GM18526 (cell line): ENCODE measurements around the gene KCNK18.

Experiments
- POLR2A ChIP-seq: IDR thresholded peaks from 3 replicates; pipeline ENCODE4 v1.6.1; 2011; ENCODE audit not compliant: insufficient read length; ENCODE audit errors: extremely low read depth

KCNK18 gene

DNA sequence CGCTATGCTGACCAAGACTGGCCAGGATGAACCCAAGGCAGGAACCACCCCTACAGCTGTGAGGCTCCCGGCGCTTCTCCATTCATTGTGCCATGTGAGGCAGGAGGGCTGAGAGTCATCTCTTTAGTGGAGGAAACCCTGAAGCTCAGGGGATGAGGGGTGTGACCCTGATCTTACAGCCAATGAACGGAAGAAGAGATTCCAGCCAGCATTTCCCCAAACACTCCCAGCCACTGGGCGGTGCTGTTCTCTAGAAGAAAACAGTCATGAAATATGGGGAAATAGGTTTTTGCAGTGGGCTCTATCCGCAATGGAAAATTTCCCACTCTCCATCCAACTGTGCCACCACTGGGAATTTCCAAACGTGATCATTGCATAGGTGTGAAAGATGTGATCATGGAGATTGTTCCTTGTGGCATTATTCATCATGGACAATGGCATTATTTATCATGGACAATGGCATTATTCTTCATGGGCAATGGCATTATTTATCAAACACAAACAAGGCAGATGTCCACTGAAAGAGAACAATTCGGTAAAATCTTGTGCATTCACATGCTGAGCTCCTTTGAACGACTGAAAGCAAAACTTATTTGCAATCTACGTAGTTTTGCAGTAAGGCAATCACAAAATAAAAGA, 29.6 kb downstream of the KCNK18 start:
- TF ChIP-seq POLR2A = no peak

DNA sequence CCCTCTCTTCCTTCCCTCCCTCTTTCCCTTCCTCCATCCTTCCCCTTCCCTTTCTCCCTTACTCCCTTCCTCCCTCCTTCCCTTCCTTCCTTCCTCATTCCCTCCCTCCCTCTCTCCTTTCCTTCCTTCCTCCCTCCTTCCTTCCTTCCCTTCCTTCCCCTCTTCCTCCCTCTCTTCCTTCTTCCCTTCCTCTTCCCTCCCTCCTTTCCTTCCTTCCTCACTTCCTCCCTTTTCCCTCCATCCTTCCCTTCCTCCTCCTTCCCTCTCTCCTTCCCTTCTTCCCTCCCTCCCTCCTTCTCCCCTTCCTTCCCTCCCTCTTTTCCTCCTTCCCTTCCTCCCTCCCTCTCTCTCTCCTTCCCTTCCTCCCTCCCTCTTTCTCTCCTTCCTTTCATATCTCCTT, 30.9 kb downstream of the KCNK18 start:
- TF ChIP-seq POLR2A = no peak

DNA sequence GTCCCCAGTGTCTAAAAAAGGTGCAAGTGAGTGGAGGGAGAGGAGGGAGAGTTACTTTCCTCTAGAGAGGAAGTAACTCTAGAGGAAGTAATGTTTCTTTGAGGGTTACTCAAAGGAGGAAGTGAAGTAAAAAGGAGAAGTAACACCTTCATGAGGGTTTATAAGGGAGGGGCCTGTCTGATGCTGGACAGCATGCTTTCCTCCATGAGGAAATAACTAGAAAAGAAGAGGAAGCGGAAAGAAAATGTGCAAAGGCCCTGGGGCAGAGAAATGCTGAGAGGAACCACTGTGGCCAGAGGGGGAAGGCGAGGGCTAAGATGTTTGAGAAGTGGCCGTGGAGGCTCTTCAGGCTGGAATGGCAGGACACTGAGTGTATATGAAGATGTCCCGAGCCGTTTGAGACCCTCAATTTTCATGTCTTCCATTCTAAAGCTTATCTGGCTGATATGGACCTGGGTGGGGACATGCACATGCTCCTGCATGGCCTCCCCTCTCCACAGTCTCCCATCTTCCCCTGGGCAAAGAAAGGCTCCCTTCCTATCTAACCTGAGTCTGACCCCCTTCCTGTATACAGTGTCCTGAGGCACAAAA, 40.2 kb downstream of the KCNK18 start:
- no peak for TF ChIP-seq POLR2A

DNA sequence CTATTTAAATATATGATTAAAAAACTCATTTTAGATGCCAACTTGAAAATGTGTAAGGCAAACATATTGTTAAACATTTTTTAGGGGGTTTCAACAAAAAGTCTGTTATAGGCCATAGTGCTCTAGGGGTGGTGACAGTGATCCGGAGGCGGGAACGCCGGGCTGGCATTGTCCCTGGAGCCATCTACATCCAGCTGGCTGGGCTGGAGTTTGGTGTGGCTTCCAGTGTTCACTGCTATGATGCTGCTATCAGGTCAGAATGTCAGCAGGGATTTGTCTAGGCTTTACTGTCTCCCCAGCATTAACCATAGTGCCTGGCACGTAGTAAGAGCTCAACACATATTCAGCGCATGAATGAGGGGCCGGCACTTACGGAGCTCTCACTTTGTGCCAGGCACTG, 41.8 kb downstream of the KCNK18 start:
- no peak for TF ChIP-seq POLR2A

DNA sequence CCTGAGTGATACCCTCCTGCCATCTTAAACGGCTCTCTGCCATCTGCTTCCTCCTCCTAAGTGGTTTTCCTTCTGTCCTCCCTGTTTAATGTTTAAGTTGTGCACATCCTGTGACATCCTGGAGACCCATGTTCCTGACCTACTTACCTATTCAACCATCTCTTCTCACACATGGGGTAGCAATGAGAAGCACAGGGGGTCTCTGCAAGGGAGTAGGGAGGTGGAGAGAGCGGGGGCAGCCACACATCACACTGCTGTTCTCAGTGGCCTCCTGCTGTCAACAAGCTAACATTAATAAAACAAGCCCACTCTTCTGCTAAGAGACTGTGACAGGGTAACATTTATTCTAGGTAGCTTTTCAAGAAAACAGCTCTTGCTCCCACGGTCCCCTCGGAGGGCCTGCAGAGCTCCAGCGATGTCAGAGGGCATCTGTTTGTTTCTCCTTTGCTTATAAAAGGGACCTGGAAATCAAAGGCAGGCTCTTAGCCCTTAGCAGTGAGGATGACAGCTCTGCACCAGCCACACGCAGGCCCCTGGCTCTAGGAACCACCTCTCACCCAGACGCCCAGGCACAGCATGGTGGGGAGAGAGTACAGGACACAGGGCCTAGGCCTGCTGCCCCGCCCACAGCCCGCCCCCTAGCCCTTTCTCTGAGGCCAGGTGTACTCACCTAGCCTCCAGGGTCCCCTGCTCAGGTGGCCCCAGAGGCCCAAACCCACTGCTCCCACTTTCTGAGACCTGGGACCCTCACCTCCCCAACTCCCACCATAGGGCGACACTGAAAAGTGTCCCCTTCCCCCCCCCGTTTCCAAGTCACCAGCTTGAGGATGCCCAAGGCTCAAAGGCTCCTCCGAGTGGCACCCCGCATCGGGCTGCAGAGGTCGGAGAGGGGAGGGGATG, 42.7 kb downstream of the KCNK18 start:
- no peak for TF ChIP-seq POLR2A

DNA sequence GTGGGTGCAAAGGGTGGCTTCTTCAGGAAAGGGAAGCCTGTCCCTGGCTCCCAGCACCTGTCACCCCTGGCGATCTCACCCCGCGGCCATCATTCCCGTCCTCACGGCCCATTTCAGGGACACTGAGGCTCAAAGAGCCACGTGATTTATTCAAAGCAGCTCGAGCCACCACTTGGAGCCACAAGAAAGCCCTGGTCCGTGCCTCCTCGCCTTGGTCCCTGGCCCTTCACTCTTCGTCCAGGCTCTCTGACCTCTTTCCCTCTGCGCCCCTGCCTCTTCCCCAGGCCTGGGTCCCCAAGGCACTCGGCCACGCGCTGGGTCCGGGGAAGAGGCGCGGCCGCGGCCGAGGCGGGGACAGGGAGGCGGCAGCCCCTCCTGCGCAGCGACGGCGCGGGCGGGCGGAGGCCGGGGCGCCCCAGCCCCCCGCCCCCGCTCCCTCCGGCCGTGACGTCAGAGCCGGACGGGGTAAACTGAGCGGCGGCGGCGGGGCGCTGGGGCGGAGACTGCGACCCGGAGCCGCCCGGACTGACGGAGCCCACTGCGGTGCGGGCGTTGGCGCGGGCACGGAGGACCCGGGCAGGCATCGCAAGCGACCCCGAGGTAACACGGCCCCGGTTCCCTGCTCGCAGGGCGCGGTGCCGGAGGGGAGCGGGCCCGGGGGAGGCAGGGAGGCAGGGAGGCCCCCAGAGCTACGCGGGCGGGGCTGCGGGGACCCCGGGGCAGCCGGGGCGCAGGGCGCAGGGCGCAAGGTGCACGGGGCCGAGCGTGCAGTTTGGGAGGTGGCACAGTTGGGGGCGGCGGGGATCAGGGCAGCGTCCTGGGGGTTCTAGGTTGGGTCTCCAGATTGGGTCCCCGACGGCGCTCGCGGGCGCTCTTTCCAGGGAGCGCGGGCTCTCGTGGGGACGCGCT, 43.6 kb downstream of the KCNK18 start, which contains the start of gene SLC18A2:
Gene SLC18A2, plus strand, starts transcription at position 494 of the 909 bp plus-strand sequence. CDS start 580 bp downstream, outside the sequence.
- no peak for TF ChIP-seq POLR2A

DNA sequence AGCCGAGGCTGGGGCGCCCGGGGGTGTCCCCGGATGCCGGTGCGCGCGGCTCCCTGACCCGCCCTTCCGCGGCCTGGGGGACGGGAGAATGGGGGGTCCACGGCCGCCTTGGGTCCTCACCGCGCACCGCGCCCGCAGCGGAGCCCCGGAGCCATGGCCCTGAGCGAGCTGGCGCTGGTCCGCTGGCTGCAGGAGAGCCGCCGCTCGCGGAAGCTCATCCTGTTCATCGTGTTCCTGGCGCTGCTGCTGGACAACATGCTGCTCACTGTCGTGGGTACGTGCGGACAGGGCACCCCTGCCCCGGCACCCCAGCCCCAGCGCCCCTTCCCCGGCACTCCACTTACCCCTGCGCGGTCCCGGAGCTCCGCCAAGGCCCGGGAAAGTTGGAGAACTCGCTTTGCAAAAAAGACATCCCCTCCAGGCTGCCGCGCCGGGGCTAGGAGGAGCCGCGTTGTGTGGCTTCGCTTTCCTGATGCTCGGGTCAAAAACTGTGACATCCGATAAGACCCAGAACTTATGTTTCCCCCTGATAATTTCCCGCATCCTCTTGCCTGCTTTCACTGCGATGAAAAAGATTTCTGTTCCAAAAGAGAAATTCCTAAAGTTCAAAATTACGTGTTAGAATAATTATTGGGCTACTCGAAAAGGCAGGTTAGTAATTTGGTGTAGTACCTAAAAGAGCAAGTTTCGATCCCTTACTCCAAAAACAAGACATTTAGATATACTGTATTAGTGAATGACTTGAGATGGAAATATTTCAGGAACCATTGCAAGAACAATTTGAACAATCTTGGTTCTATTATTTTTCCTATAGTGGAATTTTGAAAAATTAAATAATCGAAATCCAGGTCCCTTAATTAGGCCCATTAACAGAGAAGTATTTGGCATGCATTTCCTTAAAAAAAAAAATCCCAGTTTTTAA, 44.5 kb downstream of the KCNK18 start:
- no peak for TF ChIP-seq POLR2A

DNA sequence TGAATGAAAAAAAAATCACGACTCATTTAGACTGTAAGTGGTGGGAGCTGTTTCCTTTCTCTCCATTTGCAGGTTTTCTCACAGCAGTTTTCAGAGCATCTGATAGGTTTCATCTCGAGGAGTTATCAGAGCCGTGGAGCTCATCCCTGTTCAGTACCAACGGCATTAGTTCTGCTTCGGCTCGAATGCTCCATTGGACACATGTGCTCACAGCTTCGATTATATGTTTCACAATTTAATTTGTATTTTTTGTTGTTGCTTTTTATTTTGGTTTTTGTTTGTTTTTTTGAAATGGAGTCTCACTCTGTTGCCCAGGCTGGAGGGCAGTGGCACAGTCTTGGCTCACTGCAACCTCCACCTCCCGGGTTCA, 45.2 kb downstream of the KCNK18 start:
- no peak for TF ChIP-seq POLR2A

DNA sequence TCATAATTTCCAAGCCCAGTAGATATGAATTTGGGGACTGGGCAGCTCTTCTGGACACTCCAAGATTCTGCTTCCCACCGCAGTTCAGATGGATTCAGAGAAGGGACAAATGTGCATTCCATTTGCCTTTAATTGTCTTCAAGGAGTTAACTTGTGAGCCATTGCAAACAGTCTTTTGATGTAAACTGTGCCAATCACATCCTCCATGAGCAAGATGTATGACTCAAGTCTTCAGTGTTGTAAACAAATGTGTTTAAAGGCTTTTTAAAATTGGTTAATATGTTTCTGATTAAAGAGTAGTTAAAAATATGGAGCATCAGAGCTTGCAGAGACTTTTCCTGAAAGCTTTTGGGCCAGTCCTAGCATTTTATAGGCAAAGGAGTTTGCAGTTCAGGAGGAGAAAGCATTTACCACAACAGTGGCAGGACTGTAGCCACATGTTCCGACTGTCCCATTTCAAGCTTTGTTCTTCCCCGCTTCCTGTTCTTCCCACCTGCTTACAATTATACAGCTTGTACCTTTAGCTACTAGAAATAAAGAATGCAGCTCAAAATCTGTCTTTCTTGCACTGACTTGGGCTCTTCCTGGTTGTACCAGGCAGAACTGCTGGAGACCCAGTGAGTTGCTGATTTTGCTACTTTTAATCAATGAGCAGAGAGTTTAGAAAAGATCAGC, 49.8 kb downstream of the KCNK18 start:
- no peak for TF ChIP-seq POLR2A

DNA sequence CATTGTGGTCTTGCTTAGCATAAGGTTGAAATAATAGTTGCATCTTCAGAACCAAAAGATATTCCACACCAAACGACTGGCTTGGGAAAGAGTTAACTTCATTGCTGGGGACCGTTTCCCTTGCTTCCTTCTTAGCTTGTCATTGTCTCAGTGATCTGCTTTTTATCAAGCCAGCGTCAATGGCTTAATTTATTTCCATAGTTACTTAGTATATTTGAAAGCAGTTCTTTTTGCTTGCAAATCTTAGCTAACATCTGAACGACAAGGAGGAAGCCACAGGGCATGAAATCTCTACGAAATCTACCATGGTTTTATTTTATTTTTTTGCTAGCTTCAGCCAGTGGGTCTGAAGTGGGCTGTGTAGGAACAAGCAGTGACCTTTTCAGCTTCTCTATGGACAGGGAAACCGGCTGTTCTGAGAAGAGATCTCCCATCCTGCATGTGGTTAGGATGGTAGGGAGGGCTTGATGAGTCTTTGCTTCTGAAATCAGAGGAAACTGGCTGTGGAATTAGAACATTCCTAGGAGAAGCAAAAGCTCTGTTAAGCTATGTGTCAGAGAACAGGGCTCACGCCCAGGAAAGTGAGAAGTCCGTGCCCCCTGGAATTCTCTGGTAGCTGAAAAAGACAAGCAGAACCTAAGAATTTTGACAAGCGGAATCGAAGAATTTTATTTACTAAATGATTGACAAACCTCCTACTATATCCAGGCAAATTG, 51.6 kb downstream of the KCNK18 start:
- TF ChIP-seq POLR2A = no peak

DNA sequence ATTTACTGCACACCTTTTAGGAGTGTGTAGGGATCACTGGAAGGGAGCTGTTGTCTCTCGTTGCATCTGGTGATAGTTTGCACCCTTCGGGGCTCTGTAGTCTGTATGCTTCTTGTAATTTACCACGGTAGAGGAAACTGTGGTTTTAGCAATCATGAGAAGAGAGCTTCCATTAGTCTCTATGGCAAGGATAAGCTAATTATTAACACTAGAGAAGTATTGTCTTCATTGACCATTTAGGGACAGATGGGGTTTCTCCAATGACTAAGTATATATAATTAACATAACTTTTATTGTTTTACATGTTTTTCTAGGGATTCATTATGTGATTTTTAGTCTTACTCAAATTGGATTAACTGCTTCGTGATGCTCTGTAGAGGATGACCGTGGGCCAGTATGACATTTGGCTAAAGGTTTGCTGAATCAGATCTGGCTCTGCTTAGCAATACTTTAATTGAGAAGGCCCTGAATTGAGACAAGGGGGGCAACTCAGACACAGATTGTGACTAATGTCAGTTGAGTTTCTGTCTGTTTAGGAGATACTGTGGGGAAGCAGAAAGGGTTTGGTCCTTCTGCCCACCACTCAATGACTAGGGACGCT, 52.3 kb downstream of the KCNK18 start:
- TF ChIP-seq POLR2A = no peak

DNA sequence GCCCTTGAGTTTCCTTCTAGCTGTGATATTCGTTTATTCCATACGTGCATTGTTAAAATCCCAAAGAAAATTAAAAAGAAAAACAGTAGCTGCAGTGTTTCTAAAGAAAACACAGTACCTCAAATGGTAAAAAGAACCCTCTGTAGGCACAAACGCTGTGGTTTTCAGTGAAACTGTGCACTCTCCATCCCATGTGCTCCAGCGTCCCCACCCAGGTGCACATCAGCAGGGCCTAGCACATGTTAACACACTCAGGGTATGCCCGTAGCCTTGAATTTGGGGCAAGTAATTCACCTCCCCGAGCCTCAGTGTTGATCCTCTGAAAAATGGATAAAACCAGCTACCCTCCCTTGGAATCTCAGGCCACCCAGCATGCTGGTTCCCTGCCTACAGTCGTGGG, 53.1 kb downstream of the KCNK18 start:
- no peak for TF ChIP-seq POLR2A
